MM.1S (cell line): ENCODE measurements around the gene PLXNA2.

ENCODE experiments used
- DNase-seq: peaks from one replicate; pipeline ENCODE4 v3.0.0-alpha.2; 2015
- H2AFZ ChIP-seq: fragments of 300-600 bp; sonication (generic); 2 replicates; pipeline ENCODE4 v1.6.0; 2016; ENCODE audit warnings: antibody characterized with exemption, low read length
- H3F3A ChIP-seq: fragments of 300-600 bp; sonication (generic); 2 replicates; pipeline ENCODE4 v1.6.1; 2016; ENCODE audit warnings: mild to moderate bottlenecking, antibody characterized with exemption, low read length, moderate library complexity, mixed read lengths; ENCODE audit not compliant: insufficient read depth
- H3K27ac ChIP-seq: fragments of 300-600 bp; sonication (generic); 2 replicates; pipeline ENCODE4 v1.5.1; 2016; ENCODE audit warnings: mild to moderate bottlenecking, low read length
- H3K27me3 ChIP-seq: fragments of 300-600 bp; sonication (generic); replicated peaks from 2 replicates; pipeline ENCODE4 v1.6.0; 2016; ENCODE audit warnings: low read length; ENCODE audit not compliant: insufficient read depth
- H3K36me3 ChIP-seq: fragments of 300-600 bp; sonication (generic); replicated peaks from 2 replicates; pipeline ENCODE4 v1.6.1; 2016; ENCODE audit warnings: mild to moderate bottlenecking, low read length, mixed read lengths; ENCODE audit not compliant: insufficient read depth
- H3K4me1 ChIP-seq: fragments of 300-600 bp; sonication (generic); 2 replicates; pipeline ENCODE4 v1.6.1; 2016; ENCODE audit warnings: low read length, mixed read lengths
- H3K4me2 ChIP-seq: fragments of 300-600 bp; sonication (generic); 2 replicates; pipeline ENCODE4 v1.6.0; 2016; ENCODE audit warnings: low read depth, low read length
- H3K4me3 ChIP-seq: fragments of 300-600 bp; sonication (generic); 2 replicates; pipeline ENCODE4 v1.5.1; 2016; ENCODE audit warnings: low read length, mixed read lengths
- H3K79me2 ChIP-seq: fragments of 300-600 bp; sonication (generic); 2 replicates; pipeline ENCODE4 v1.6.1; 2016; ENCODE audit warnings: mixed run types, low read length, mixed read lengths
- H3K9ac ChIP-seq: fragments of 300-600 bp; sonication (generic); 2 replicates; pipeline ENCODE4 v1.6.1; 2016; ENCODE audit warnings: low read length, mixed read lengths
- H3K9me2 ChIP-seq: fragments of 300-600 bp; sonication (generic); replicated peaks from 2 replicates; pipeline ENCODE4 v1.6.1; 2016; ENCODE audit warnings: mild to moderate bottlenecking, low read length, mixed read lengths; ENCODE audit not compliant: insufficient read depth
- H3K9me3 ChIP-seq: fragments of 300-600 bp; sonication (generic); replicated peaks from 2 replicates; pipeline ENCODE4 v1.6.1; 2016; ENCODE audit warnings: mild to moderate bottlenecking, low read length, mixed read lengths; ENCODE audit not compliant: insufficient read depth
- H4K20me1 ChIP-seq: fragments of 300-600 bp; sonication (generic); 2 replicates; pipeline ENCODE4 v1.6.1; 2016; ENCODE audit warnings: mild to moderate bottlenecking, low read length, moderate library complexity, mixed read lengths; ENCODE audit not compliant: insufficient read depth
- CTCF ChIP-seq: fragments of 300-600 bp; sonication (generic); IDR thresholded peaks from 2 replicates; pipeline ENCODE4 v1.5.1; 2016; ENCODE audit warnings: antibody characterized with exemption, low read length, mixed read lengths
- EZH2 ChIP-seq: fragments of 300-600 bp; sonication (generic); optimal IDR thresholded peaks from 2 replicates; pipeline ENCODE3; 2017; ENCODE audit warnings: low read depth, mild to moderate bottlenecking, antibody characterized with exemption, low read length, mixed read lengths
- EZH2phosphoT487 ChIP-seq: fragments of 300-600 bp; sonication (generic); IDR thresholded peaks from 2 replicates; pipeline ENCODE4 v1.6.1; 2018; ENCODE audit warnings: antibody characterized with exemption, low read length

Gene PLXNA2

GRCh38 chr1:208058756-208059155 lies 185.4 kb downstream of the PLXNA2 start:
- Histone ChIP-seq H3K27me3 (no peaks in the 10 kb centered on the region), H3K4me3 (no peak overlapping the region), H3K9ac (no peak overlapping the region), H3K9me2 (no peaks in the 10 kb centered on the region), H3K27ac (no peak overlapping the region), H3K4me1 (no peaks in the 10 kb centered on the region), H3K4me2 (no peak overlapping the region), H3F3A (no peaks in the 10 kb centered on the region), H3K36me3 (no peaks in the 10 kb centered on the region), H3K79me2 (no peaks in the 10 kb centered on the region), H2AFZ (no peak overlapping the region), H4K20me1 (no peaks in the 10 kb centered on the region), H3K9me3 (no peaks in the 10 kb centered on the region)
- TF ChIP-seq EZH2, result no peak
- no peak for TF ChIP-seq CTCF
- TF ChIP-seq EZH2phosphoT487, result no peak
- no peak for DNase-seq

- H3K4me1 ChIP-seq, result no peaks in the 10 kb centered on the region
- no peaks in the 10 kb centered on the region for H3K36me3 ChIP-seq
- no peak for DNase-seq
These were observed 185.9 kb downstream of the PLXNA2 start for GRCh38 chr1:208058267-208058666.

DNA sequence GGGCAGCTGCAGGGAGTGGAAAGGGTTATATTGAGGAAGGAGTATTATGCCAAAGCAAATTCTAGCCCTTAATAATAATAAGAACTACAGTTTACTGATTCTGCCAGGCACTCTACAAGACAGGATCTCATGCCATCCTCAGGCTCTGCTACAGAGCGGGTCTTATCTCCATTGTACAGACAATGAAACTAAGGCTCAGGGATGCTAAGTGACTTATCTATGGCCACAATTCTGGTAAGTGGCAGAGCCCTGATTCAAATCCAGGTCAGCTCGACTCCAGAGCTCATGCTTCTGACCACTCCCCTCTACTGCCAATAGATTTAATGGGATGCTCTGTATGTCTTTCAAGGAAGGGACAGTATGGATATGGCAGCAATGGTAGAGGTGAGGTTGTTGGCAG lies 187.1 kb downstream of the PLXNA2 start:
- Histone ChIP-seq H3K4me3 (no peak overlapping the region), H3K27ac (no peak overlapping the region)
- DNase-seq, result no peak

More at GRCh38 chr1:208058267-208058666, 185.9 kb downstream of the PLXNA2 start:
- H3K9me2 ChIP-seq, result no peaks in the 10 kb centered on the region
- no peak overlapping the region for H3K4me3 ChIP-seq
- H4K20me1 ChIP-seq, result no peaks in the 10 kb centered on the region
- H3K9me3 ChIP-seq, result no peaks in the 10 kb centered on the region
- no peak overlapping the region for H2AFZ ChIP-seq
- no peak overlapping the region for H3K9ac ChIP-seq
- H3K27ac ChIP-seq, result no peak overlapping the region
- no peaks in the 10 kb centered on the region for H3K27me3 ChIP-seq
- no peak for TF ChIP-seq EZH2
- TF ChIP-seq EZH2phosphoT487, result no peak
- TF ChIP-seq CTCF, result no peak
- no peak overlapping the region for H3K4me2 ChIP-seq
- no peaks in the 10 kb centered on the region for H3F3A ChIP-seq
- H3K79me2 ChIP-seq, result no peaks in the 10 kb centered on the region

More for the DNA sequence above, 187.1 kb downstream of the PLXNA2 start:
- no peaks in the 10 kb centered on the region for H3K9me3 ChIP-seq
- H3K79me2 ChIP-seq, result no peaks in the 10 kb centered on the region
- no peak overlapping the region for H3K9ac ChIP-seq
- no peaks in the 10 kb centered on the region for H3F3A ChIP-seq
- TF ChIP-seq EZH2 (no peak), CTCF (no peak), EZH2phosphoT487 (no peak)
- H3K9me2 ChIP-seq, result no peaks in the 10 kb centered on the region
- H2AFZ ChIP-seq, result no peak overlapping the region
- H3K27me3 ChIP-seq, result no peaks in the 10 kb centered on the region
- H3K4me1 ChIP-seq, result no peaks in the 10 kb centered on the region
- H3K4me2 ChIP-seq, result no peak overlapping the region
- no peaks in the 10 kb centered on the region for H4K20me1 ChIP-seq
- no peaks in the 10 kb centered on the region for H3K36me3 ChIP-seq
